NCI-H510A treated with DMSO at 0.1 percent for 48 hours (cell line): ENCODE measurements around the gene CCDC154.
"Not testable (repeated sequence)": the region's sequence is repeated elsewhere in the genome, so short reads cannot be mapped to it uniquely, and the experiment has no call there.

ENCODE experiments used
- DNase-seq: peaks from one replicate; lab custom pipeline; 2025; lab: John Stamatoyannopoulos, UW

The CCDC154 gene

GRCh38 chr16:1474082-1474795, 29.9 kb upstream of the CCDC154 start:
- DNase-seq, result no peak

DNA sequence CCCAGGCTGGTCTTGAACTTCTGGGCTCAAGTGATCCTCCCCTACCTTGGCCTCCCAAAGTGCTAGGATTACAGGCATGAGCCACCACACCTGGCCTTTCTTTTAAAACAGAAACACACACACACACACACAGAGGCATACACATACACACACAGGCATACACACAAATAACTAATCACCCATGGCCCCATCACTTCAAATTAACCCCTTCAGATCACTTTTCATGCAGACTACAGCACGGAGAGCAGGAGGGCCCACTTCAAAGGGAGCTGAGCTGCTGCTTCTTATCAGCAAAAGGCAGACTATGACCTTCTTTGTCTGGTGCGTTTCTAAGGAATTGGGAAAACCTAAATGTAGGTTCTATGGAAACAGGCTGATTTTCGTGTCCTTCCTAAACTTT, 28.6 kb upstream of the CCDC154 start:
- no peak for DNase-seq

- DNase-seq, result no peak
These were observed 27.3 kb upstream of the CCDC154 start for GRCh38 chr16:1471569-1472194.

DNA sequence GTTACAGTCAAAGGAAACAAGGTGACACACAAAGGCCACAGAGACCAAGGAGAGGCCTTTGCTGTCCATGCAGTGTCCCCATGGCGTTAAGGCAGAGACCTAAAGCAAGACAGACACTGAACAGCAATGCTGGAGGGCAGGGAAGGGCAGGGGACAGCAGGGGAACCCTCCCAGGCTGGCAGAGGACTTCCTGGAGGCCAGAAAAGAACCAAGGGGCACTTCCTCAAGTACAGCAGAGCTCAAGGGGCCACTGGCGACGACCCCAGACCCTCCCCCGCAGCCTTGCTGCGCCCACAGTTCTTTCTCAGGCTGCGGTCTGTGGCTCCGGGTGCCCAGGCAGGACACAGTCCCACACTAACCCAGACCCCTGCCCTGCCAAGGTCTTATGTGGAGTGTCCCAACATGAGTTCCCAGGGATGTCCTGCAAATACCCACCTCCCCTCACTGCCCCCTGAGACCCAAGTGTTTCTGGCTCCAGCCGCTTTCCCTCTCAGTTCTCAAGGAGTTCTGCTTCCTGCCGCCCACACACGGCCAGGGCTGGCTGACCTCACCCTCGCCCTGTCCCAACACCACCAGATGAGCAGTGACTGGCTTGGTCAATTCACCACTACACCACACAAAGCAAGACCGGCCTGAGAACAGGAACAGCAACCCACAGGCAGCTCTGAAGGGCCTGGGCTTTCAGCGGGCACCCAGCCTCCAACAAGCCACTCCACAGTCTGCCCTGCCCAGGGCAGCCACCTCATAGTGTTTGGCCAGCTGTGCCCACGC, 26.3 kb upstream of the CCDC154 start:
- DNase-seq, result no peak

GRCh38 chr16:1469693-1470201, 25.4 kb upstream of the CCDC154 start:
- no peak for DNase-seq

- DNase-seq, result not testable (repeated sequence)
These were observed 24.8 kb upstream of the CCDC154 start for GRCh38 chr16:1469141-1469540.

- no peak for DNase-seq
These were observed 24.1 kb upstream of the CCDC154 start for GRCh38 chr16:1468426-1468810.

DNA sequence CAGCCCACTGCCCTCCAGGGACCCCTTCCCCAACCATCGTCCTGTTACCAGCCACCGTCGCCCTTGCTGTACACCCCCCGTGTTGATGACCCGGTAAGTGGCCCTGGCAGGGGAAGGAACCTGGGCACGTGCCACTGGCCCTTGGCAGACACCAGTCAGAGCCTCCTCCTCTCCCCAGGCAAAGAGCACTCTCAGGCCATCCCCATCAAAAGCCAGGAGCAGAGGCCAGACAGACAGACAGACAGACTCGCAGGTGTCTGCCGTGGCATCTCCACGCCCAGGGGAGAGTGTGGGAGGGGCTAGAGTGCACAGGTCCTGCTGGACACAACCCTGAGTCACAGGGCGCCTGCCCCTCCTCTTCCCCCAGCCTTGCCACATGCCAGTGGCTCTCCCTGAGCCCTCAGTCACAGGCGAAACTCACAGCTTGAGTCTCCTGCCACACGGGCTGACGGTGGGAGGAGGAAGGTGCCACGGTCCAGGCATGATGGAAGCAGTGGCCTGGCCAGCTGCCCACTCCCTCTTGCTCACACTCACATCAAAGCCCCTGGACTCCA, 22.7 kb upstream of the CCDC154 start:
- no peak for DNase-seq

DNA sequence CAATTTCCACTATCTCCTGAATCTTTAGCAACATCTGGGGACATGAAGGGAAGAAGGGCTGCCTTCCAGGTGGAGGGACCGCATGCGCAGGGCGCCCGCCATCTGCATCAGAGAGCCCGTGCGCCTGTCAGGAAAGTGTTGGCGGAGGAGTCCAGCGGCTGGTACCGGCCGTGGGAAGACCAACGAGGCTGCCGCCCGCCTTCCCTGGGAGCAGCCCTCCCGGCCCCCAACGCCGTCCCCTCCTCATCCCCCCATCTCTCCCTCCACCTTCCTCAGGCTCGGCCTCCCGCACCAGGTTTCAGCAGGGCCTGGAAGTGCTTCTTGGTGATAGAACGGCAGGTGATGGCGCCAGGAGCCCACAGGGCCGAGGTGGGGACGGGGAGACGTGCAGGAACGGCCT, 21.7 kb upstream of the CCDC154 start:
- DNase-seq, result no peak

GRCh38 chr16:1465567-1465915, 21.2 kb upstream of the CCDC154 start:
- DNase-seq, result no peak

DNA sequence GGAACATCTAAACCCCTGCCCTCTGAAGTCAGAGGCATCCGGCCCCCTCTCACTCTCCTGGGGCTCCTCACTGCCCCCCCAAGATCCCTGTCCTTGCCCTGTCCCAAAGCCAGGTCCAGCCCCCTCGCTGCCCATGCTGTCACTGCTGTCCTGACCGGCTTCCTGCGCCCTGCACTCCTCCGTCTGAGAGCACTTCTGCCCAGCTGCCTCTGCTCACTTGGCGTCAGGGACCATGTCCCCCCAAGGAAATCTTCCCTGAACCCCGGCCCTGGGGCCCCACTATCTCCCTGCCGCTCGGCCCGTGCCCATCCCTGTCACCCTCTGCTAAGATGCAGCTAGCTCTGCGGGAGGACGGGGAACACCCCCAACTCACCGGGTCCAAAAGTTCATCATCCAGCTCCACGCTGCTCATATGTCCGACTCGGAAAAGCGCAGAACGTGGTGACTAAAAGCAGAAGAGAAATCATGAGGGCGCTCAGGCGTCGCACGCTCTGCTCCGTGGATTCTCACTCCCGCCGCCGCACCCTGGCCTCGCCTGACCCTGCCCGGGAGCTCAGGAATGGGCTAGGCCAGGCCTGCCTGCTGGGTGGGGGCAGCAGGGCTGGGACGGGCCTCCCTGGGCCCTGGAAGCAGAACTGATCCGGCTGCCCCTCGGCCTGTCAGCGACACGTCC, 20.7 kb upstream of the CCDC154 start:
- DNase-seq, result no peak

DNA sequence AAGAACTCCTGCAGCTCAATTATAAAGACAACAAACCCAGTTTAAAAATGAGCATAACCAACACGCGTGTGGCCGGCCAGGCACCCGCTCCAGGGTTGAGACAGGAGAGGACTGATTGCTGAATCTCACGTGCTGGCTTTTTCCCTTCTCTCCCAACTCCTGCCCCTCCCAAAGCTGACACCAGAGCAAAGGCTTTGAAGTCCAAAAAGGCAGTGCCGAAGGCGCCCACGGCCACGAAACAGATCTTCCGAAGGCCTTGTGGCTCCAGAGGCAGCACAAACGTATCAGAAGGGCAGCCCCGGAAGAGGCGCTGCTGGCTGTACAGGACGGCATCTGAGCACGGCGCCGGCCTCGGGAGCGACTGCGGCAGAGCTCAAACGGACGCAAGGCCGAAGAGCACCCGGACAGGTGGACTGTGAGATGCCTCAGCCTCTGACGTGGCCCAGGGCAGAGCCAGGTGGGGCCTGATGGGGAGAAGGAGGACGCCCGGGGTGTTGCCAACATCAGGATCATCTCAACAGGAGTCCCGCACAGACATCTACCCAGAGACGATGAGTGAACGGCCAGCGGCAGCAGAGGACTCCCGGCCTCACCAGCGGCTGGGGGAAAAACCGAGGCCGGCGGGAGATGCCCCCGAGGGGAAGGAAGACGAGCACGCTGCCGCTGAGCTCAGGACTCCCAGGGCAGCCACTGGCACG, 20.0 kb upstream of the CCDC154 start:
- DNase-seq, result no peak

DNA sequence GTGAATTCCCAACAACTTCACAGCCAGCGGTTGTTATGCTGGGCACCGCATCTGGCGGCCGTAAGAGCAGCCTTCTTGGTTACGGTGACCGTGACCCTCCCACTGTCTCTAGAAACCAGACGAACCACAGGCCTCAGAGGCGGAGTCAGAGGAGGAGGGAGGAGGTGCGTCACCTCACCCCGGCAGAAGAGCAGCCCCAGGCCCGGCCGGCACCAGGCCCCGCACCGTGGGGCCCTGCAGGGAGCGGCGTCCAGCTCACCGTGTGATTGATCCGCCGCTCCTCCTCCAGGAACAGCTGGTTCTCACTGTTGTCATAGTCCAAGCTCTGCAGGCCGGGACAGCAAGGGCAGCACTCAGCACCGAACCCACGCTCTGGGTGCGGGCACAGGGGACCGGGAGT, 16.8 kb upstream of the CCDC154 start:
- DNase-seq, result no peak

DNA sequence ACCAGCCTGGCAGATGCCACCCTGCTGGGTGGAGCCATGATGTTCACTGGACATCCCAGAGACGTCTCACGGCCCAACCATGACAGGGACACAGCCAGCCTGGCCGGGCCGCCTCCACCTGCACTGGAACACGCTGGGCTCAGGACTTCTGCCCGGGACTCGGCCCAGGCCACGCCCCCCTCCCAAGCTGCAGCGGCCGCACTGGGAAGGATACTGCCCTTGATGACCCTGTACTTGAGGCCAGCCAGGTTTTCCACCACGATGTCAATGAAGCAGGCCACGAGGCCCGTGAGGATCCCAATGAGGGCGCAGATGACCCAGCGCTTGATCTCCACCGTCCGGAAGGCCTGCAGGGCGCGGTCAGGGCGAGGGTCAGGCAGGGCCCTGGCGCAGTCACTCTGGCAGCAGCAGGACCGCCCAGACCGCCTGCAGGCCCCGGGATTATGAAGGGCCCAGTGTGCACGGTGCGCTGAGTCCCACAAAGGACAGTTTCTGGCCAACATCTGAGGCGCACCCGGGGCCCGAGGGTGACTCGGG, 16.3 kb upstream of the CCDC154 start:
- no peak for DNase-seq

DNA sequence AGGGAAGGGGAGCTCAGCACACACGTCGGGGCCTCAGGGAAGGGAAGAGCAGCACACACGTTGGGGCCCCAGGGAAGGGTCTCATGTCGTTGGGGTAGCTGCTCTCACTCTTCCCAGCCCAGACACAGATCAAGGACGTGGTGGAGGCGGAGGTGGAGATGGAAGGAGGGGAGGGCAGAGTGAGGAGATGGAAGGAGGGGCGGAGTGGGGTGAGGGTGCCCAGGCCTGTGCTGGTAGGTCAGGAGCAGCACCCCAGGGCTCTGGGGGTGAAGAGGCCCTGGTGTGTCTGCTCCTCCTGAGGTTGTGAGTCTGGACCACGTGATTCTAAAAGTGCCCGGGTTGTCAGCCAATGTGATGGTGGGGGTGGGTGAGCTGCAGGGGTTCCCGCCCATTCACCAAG, 15.6 kb upstream of the CCDC154 start:
- no peak for DNase-seq

- no peak for DNase-seq
These were observed 14.6 kb upstream of the CCDC154 start for GRCh38 chr16:1458977-1459341.

DNA sequence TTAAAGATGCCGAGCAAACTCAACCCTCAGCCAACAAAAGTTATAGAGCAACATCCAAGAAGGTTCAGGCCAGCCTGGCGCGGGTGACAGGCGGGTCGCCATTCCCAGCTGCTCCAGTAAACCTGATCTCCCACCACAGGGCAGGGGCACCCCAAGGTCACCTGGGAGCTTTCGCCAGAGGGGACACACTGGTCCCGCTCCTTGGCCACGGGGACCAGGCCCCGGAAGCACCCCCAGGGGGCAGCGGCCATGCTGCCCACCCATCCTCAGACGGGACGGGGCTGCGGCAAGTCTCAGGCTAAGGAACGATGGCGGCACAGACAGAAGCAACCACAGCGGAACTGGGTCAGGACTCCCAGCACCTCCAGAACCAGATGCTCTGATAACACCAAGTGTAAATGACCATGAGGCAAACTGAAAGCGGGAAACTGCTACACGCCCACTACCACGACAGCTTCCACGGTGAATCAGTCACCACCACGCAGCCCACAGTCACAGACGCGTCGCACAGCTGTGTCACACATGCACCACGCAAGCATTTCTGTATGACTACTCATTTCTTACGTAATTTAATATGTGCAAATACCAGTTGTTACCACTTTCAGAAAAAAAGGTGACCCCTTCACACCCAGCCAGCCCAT, 14.1 kb upstream of the CCDC154 start:
- DNase-seq, result no peak

- DNase-seq, result no peak
These were observed 13.3 kb upstream of the CCDC154 start for GRCh38 chr16:1457489-1458245.

DNA sequence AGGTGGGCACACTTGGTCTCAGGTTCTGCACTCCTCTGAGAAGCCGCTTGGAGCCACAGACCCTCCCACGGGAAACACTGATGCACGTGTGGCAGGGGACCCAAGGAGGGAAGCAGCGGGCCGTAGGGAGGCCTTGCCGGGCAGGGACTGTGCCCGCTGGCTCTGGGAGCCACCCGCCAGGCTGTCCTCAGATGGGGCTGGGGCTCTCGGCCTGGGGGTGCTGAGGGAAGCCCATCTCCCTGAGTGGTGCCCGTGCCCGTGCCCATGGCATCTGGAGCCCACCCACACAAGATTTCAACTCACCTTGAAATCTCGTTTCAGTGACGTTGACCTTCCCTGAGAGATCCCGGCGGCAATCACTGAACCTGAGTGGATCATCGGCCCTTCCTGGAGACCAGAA, 12.6 kb upstream of the CCDC154 start:
- DNase-seq, result no peak
